HG03025 (cell line): ENCODE data around the gene GPX3.

Source experiments
- ATAC-seq: cut with Tn5 transposase; IDR thresholded peaks from one replicate; pipeline ENCODE4 v1.9.1; 2021; ENCODE audit warnings: mild to moderate bottlenecking, moderate library complexity; ENCODE audit not compliant: unreplicated experiment, low FRiP score

Gene GPX3

DNA sequence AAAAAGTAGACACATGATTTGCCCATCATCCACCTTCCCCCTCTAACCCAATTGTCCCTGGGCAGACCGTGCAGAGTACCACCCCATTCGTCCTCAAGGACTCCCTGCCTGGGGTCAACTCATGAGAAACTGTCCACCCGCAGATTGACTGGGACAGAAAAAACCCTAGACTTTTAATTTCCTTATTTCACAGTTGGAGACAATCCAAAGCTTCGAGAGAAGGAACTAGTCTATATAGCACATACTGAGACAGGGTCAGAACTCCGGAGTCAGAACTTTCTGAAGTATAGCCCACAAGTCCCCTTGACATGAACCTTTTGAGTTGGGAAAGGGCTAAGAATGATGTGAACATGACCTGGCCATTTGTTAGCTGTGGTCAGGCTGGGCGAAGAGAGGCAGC is 7.5 kb upstream of the GPX3 start:
- no peak for ATAC-seq

DNA sequence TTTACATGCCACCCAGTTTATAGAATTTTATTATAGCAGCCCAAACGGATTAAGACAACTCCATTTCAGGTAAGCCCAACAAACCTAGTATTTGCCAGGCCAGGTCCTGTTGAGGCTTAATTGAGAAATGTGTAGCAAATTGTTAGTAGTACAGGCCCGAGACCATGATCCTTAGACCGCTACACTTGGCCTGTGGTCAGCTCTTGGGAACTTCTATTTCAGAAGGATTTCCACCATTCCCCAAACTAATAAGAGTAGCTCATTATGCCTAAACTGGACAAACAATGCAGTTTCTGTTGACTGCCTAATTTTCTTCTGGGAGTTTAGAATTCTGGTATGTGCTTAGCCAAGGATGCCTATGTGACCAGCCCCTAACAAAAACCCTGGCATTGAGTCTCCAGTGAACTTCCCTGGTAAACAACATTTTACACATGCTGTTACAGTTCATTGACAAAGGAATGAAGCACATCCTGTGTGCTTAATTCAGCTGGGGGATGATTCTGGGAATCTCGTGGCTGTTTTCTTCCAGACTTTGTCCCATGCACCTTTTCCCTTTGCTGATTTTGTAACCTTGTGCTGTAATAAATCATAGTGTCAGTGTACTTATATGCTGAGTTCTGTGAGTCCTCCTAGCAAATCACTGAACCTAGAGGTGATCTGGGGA is 5.6 kb upstream of the GPX3 start:
- no peak for ATAC-seq

- ATAC-seq = no peak
These were observed 4.3 kb upstream of the GPX3 start for GRCh38 chr5:151015974-151016587.

- ATAC-seq = no peak
These were observed 3.7 kb upstream of the GPX3 start for GRCh38 chr5:151016700-151017099.

GRCh38 chr5:151017897-151018296 is 2.5 kb upstream of the GPX3 start:
- no peak for ATAC-seq

DNA sequence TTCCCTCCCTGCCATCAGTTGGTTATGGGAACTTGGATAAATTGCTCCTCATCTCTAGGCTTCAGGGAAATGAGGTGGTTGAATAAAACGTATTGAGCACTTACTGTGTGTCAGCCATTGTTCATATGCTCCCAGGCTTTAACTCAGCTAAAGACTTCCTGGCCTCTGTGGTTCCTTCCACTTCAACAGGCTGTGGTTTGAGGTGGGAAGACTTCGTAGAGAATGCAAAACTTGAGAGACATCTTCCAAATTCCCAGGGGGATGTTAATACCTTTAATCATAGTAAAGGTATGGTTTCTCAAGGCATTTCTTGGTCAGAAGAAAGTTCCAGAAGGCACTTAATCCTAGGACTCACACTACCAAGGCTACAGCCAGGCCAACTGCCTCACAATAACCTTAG is 1.5 kb upstream of the GPX3 start:
- no peak for ATAC-seq

DNA sequence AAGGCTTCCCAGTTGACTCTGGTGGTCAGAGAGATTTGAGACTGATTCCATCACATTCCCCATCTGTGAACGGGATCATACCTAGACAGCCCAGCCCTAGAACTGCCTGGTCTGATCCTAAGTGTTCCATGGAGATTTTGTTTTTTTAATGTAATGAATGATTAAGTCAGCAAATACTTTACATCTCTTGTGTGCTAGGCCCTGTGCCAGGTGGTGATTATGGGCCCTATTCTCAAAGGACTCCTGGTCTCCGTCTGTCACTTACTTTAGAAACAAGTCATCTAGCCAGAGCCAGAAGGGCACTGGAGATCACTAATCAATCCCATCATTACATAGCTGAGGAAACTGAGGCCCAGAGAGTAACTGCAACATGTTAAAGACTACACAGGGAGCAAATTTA is 1.1 kb upstream of the GPX3 start:
- no peak for ATAC-seq

DNA sequence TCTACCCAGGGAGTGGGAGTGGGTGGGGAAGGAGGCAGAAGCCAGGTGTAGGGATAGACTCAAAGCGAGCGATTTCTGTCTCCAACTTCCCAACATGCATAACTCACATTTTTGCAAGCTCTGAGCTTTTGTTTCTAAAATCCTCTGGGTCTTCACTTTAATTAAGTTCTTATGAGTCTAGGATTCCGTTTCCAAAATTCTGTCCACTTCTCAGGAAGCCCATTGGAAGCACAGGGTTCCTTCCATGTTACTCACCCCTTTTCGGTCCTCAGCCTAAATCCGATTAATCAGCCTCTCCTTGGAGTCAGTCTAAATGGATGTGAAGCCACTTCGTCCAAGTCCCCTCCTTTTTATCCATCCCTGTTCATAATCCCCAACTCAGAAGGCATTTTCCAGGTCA is 1.4 kb downstream of the GPX3 start:
- no peak for ATAC-seq

- no peak for ATAC-seq
These were observed 2.2 kb downstream of the GPX3 start for GRCh38 chr5:151022511-151023018.

- no peak for ATAC-seq
These were observed 2.7 kb downstream of the GPX3 start for GRCh38 chr5:151023047-151023615.

GRCh38 chr5:151023651-151024050 is 3.3 kb downstream of the GPX3 start:
- ATAC-seq = no peak

DNA sequence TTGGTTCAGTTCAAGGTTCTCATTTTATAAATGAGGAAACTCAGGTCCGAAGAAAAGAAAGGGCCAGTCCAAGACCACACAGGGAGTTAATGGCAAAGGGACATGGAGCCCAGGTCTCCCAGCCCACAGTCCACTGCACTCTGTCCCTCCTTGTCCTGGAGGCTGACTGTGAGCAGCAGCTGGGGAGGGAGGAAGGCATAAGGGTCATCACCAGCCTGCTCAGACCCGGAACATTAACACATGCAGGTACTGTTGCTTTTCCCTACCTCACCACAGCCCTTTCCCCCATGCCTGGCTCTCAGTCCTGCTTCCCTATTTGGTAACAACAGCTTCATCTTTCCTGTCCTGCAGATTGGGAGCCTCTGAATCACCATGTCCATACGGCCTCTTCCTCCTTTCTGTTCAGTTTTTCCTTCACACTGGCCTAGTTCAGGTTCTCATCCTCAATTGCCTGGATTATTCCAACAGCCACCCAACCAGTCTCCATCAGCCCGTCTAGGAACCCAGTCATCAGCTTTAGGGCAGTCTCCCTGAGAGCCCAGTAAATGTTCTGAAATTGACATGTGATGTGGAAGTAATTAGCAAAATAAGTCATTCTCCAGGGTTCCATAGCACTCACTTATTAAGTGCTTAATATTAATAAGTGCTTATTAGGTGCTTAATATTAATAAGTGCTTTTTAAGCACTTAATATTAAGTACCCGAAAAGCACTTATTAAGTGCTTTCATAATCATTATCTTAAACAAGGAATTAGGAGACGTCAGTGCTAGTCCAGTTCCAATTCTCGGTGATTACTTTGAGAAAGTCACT is 4.3 kb downstream of the GPX3 start:
- no peak for ATAC-seq

GRCh38 chr5:151025250-151025606 is 4.8 kb downstream of the GPX3 start:
- no peak for ATAC-seq

DNA sequence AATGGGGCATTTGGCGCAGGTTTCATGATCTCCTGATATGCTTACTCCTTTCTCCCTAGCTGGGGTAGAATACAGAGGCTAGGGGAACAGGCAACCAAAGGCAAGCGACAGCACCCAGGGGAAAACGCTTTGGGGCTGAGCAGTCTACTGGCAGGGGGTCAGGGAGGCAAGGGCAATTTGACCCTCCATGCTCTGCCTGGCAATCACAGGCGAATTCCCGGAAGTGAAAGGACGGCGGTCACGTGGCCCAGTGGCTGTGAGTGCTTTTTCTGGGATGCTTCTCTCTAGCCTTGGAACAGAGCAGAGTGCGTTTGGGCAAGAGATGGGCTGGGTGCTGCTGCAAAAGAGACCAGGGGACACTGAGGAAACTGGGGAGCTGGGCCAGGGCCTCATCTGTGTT is 5.7 kb downstream of the GPX3 start:
- ATAC-seq = no peak

DNA sequence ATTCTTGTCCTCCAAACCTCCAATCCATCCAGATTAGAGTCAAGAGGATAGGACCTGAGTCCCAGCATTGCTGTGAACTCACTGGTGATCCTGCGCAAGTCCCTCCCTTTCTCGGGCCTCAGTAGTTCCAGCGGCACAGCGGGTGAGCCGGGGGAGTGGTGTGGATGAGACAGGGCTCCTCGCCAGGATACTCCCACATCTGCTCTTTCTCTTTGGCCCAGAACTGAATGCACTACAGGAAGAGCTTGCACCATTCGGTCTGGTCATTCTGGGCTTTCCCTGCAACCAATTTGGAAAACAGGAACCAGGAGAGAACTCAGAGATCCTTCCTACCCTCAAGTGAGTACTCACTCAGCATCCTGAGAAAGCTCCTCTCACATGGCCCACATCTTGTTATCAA is 6.3 kb downstream of the GPX3 start:
- no peak for ATAC-seq

GRCh38 chr5:151027961-151028479 is 7.6 kb downstream of the GPX3 start:
- ATAC-seq = no peak

- ATAC-seq = no peak
These were observed 8.3 kb downstream of the GPX3 start for GRCh38 chr5:151028717-151029116.

DNA sequence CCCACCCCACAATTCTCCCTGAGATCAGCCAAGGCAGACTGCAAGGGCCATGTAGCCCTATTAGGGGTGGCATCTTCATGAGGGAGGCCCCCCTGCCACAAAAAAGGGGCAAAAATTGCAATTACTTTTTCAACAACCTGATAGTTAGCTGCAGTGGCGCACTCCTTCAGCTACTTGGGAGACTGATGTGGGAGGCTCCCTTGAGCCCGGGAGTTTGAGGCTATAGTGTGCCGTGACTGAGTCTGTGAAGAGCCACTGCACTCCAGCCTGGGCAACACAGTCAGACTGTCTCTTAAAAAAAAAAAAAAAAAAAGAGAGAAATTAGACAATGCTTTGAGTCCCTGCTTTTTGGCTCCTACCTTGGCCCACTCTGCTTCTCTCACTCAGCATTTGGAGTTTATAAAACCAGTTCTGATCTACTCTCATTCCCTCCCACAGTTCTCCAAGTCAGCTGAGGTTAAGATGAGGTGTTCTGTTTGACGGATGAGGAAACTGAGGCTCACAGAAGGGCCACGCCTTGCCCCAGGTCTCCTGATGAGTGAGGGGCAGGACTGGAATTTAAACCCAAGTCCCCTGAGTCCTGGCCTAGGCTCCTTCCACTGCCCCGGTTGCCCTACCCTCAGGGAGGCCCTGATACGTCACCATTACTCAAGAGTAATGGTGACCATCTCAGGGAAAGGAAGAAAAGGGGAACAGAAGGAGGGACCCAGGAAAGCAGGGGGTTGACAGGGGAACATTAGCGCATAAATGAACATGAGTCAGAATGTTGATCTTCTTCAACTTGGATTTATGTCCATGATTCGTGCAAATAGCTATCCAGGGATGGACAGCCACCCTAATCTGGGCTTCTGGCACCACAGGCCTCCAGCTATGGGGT is 9.0 kb downstream of the GPX3 start:
- no peak for ATAC-seq

DNA sequence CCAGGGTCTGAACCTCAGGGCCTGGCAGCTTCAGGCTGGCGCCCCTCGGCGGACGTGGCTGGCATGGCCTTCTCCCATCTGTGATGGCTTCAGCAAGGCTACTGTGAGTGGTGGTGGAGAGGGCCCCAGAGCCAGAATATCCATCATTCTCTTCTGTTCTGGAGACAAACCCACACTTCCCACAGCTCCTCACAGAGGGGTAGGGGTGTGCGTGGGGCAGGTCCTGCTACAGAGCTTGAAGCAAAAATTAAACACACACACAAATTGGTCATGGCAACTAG is 9.6 kb downstream of the GPX3 start:
- no peak for ATAC-seq

- ATAC-seq = no peak
These were observed 10.0 kb downstream of the GPX3 start for GRCh38 chr5:151030379-151030778.
